Measurements from ENCODE around the gene MAP3K10.

The MAP3K10 gene

GRCh38 chr19:40234429-40235237 lies 43.4 kb downstream of the MAP3K10 start:
- DNase-seq: no peak

GRCh38 chr19:40235238-40236025 lies 44.2 kb downstream of the MAP3K10 start:
- no peak for DNase-seq

GRCh38 chr19:40236026-40236355 lies 44.8 kb downstream of the MAP3K10 start:
- no peak for DNase-seq

GRCh38 chr19:40236366-40236765 lies 45.1 kb downstream of the MAP3K10 start:
- DNase-seq: no peak

- no peak for DNase-seq
Observed at GRCh38 chr19:40237791-40238190, 46.6 kb downstream of the MAP3K10 start.

GRCh38 chr19:40238775-40239174 lies 47.5 kb downstream of the MAP3K10 start:
- DNase-seq: no peak

GRCh38 chr19:40239415-40240226 lies 48.4 kb downstream of the MAP3K10 start:
- no peak for DNase-seq

- DNase-seq: no peak
Observed at GRCh38 chr19:40240332-40240731, 49.1 kb downstream of the MAP3K10 start.

GRCh38 chr19:40241125-40241808 lies 50.0 kb downstream of the MAP3K10 start:
- no peak for DNase-seq

GRCh38 chr19:40241809-40242384 lies 50.7 kb downstream of the MAP3K10 start:
- no peak for DNase-seq

- DNase-seq: no peak
Observed at GRCh38 chr19:40242480-40242879, 51.3 kb downstream of the MAP3K10 start.

GRCh38 chr19:40243181-40243580 lies 52.0 kb downstream of the MAP3K10 start:
- no peak for DNase-seq

- DNase-seq: no peak
Observed at GRCh38 chr19:40244579-40245317, 53.5 kb downstream of the MAP3K10 start.

- DNase-seq: no peak
Observed at GRCh38 chr19:40245506-40246128, 54.4 kb downstream of the MAP3K10 start.

GRCh38 chr19:40246292-40247073 lies 55.3 kb downstream of the MAP3K10 start:
- DNase-seq: no peak

GRCh38 chr19:40247178-40247577 lies 56.0 kb downstream of the MAP3K10 start:
- DNase-seq: no peak

- DNase-seq: no peak
Observed at GRCh38 chr19:40247735-40248262, 56.6 kb downstream of the MAP3K10 start.

- DNase-seq: no peak
Observed at GRCh38 chr19:40249201-40249600, 58.0 kb downstream of the MAP3K10 start.

- DNase-seq: no peak
Observed at GRCh38 chr19:40249781-40250180, 58.6 kb downstream of the MAP3K10 start.

GRCh38 chr19:40251244-40251643 lies 60.0 kb downstream of the MAP3K10 start:
- DNase-seq: no peak
